Activated naive CD4-positive, alpha-beta T cell treated with anti-CD3 and anti-CD28 coated beads, Interleukin-2, amount 50 U/mL, for 24 hours (primary cell): ENCODE results near the gene UFD1.
A peak's percentile ranks its signal among the peaks of the same experiment; 100 is the strongest.
"Not testable (repeated sequence)": the region's sequence is repeated elsewhere in the genome, so short reads cannot be mapped to it uniquely, and the experiment has no call there.

Experiments
- H3K27ac Mint-ChIP-seq: one replicate; pipeline ENCODE4 v1.8.0; 2021; ENCODE audit warnings: mild to moderate bottlenecking, mixed read lengths
- H3K27me3 Mint-ChIP-seq: one replicate; pipeline ENCODE4 v1.8.0; 2021; ENCODE audit warnings: mixed read lengths
- H3K36me3 Mint-ChIP-seq: one replicate; pipeline ENCODE4 v1.8.0; 2021; ENCODE audit warnings: mixed read lengths
- H3K4me1 Mint-ChIP-seq: one replicate; pipeline ENCODE4 v1.8.0; 2021; ENCODE audit warnings: mixed read lengths
- H3K4me3 Mint-ChIP-seq: one replicate; pipeline ENCODE4 v1.8.0; 2021; ENCODE audit warnings: mild to moderate bottlenecking, mixed read lengths
- H3K9me3 Mint-ChIP-seq: one replicate; pipeline ENCODE4 v1.8.0; 2021; ENCODE audit warnings: mixed read lengths

The UFD1 gene

DNA sequence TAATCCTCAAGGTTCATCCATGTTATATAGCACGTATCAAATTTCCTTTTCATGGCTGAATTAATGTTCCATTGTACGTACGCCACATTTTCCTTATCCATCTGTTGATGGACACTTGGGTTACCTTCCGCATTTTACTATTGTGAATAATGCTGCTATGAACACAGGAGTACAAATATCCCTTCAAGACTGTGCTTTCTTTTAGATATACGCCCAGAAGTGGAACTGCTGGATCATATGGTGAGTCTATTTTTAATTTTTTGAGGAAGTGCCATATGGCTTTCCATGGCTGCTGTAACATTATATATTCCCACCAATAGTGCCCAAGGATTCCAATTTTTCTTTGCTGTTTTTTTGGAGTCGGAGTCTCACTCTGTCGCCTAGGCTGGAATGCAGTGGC lies 40.7 kb downstream of the UFD1 start:
- H3K27me3 Mint-ChIP-seq: no peaks in the 10 kb centered on the region
- H3K4me3 Mint-ChIP-seq: no peak overlapping the region
- H3K9me3 Mint-ChIP-seq: no peaks in the 10 kb centered on the region
- H3K36me3 Mint-ChIP-seq: peaks cover 3% of the 10 kb centered on the region
- H3K27ac Mint-ChIP-seq: peak overlapping the region; percentile 89
- H3K4me1 Mint-ChIP-seq: peaks cover 21% of the 10 kb centered on the region

GRCh38 chr22:19436444-19437161 lies 42.4 kb downstream of the UFD1 start:
- H3K9me3 Mint-ChIP-seq, H3K36me3 Mint-ChIP-seq, H3K4me3 Mint-ChIP-seq, H3K27me3 Mint-ChIP-seq, H3K27ac Mint-ChIP-seq: not testable (repeated sequence)
- peaks cover 18% of the 10 kb centered on the region for H3K4me1 Mint-ChIP-seq

- no peak overlapping the region for H3K4me3 Mint-ChIP-seq
- peaks cover 3% of the 10 kb centered on the region for H3K36me3 Mint-ChIP-seq
- no peak overlapping the region for H3K27ac Mint-ChIP-seq
Measured at GRCh38 chr22:19434829-19435580, 44.0 kb downstream of the UFD1 start.

GRCh38 chr22:19434401-19434800 lies 44.6 kb downstream of the UFD1 start:
- Mint-ChIP-seq H3K4me3 (peak overlapping the region; percentile 59), H3K9me3 (no peaks in the 10 kb centered on the region), H3K27ac (peak overlapping the region; percentile 76), H3K27me3 (no peaks in the 10 kb centered on the region), H3K36me3 (peaks cover 3% of the 10 kb centered on the region), H3K4me1 (peaks cover 31% of the 10 kb centered on the region)

More at GRCh38 chr22:19434829-19435580, 44.0 kb downstream of the UFD1 start:
- peaks cover 25% of the 10 kb centered on the region for H3K4me1 Mint-ChIP-seq
- H3K27me3 Mint-ChIP-seq: no peaks in the 10 kb centered on the region
- H3K9me3 Mint-ChIP-seq: no peaks in the 10 kb centered on the region

DNA sequence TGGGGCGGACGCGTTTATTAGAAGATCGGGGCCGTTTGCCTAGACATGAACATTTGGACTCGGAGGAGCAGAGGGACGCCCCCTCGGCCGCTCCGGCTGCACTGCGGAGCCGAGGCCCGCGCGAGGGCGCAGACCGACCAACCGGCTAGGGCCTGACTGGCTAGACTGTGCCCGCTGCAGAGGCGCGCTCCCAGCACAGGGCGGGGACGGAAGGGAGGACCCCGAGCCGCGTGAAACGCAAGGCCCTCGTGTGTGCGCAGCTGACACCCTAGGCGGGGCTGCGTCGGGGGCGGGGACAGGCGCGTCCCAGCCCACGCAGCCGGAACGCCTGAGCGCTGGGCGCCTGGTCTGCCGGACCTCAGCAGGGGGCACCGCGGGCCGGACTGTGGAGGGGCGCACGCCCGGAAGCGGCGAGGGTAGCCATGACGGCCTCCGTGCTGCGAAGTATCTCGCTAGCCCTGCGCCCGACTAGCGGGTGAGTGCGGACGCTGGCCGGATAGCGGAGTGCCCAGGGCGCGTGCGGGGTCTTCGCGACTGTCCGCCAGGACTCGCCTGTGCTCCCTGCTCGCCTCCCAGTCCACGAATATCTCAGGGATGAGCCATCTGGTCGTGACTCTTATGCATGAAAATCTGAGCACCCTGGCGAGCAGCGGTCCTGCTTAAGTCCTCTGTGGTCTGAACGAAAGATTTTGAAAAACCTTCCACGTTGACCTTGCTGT lies 46.7 kb downstream of the UFD1 start, which contains the start of gene MRPL40:
MRPL40 (plus strand) TSS at position 413 of the 719 bp plus-strand sequence; CDS start at position 423, 10 bp downstream.
- Mint-ChIP-seq H3K27ac (peak within 1 kb of the TSS; percentile 97), H3K4me1 (peaks cover 43% of the 10 kb centered on the region), H3K9me3 (no peaks in the 10 kb centered on the region), H3K36me3 (no peaks in the 10 kb centered on the region), H3K4me3 (peak within 1 kb of the TSS; percentile 91), H3K27me3 (no peaks in the 10 kb centered on the region)

DNA sequence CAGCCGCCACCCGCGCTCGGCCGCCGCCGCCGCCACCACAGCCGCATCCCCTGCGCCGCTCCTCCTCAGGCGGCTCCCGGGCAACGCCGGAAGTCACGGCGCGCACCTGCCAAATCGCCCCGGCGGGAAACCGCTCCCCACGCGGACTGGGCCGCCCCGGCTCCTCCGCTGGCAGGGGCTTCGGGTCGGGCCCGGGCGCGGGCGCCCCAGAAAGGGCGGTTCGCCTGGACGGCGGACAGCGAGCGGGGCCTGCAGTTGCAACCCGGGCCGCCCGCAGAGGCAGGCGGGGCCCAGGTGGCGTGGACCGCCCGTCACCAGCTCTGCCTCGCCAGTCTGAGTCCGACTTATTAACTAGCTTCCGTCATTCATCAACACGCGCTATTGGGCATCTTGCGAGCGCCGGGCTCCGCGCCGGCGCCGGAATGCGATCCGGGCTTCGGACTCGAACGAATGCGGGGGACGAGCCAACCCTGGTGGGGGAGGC lies 47.3 kb downstream of the UFD1 start, which contains the start of gene HIRA:
HIRA (minus strand) TSS at position 85 of the 484 bp plus-strand sequence. CDS start 257 bp downstream, outside the sequence.
- Mint-ChIP-seq H3K36me3 (peaks cover under 1% of the 10 kb centered on the region), H3K4me1 (peaks cover 49% of the 10 kb centered on the region), H3K27me3 (no peaks in the 10 kb centered on the region), H3K4me3 (peak within 1 kb of the TSS; percentile 91), H3K27ac (peak within 1 kb of the TSS; percentile 97), H3K9me3 (no peaks in the 10 kb centered on the region)

DNA sequence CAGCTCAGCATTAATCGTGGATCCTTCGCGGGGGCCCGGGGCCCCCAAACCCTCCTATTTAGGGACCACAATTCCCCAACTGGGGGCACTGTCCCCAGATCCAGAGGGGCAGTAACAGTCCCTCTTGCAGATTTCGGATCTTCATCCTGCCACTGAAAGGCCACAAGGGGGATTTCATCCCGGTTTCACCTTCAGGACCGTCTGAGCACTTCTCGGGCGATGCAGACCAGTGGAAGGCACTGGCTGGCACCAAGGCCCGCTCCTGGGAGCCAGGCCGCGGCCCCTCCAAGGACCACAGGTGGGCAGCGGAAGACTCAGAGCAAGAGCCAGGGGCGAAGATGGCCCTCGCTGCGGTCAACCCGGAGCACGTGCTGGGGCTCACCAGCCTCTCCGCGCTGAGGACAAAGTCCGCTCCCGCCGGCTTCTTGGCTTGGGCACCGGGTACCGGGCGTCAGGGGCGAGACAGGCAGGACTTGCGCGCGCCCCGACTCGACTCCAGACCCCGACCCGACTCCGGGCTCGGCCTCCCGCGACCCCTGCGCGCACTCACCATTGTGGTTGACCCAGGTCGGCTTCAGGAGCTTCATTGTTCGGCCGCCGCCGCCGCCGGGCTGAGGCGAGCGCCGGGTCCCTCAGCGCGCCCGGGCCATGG lies 48.0 kb downstream of the UFD1 start:
- Mint-ChIP-seq H3K4me1 (peaks cover 56% of the 10 kb centered on the region), H3K36me3 (peaks cover 5% of the 10 kb centered on the region), H3K27ac (peak overlapping the region; percentile 68), H3K27me3 (no peaks in the 10 kb centered on the region), H3K9me3 (no peaks in the 10 kb centered on the region), H3K4me3 (peak overlapping the region; percentile 91)

GRCh38 chr22:19429950-19430889 lies 48.8 kb downstream of the UFD1 start:
- Mint-ChIP-seq H3K27ac (peak overlapping the region; percentile 68), H3K36me3 (peaks cover 5% of the 10 kb centered on the region), H3K4me1 (peaks cover 59% of the 10 kb centered on the region), H3K4me3 (peak overlapping the region; percentile 91), H3K9me3 (no peaks in the 10 kb centered on the region), H3K27me3 (no peaks in the 10 kb centered on the region)

- H3K27me3 Mint-ChIP-seq: no peaks in the 10 kb centered on the region
- peak overlapping the region; percentile 13 for H3K27ac Mint-ChIP-seq
- H3K36me3 Mint-ChIP-seq: peaks cover 10% of the 10 kb centered on the region
- H3K9me3 Mint-ChIP-seq: no peaks in the 10 kb centered on the region
- peaks cover 86% of the 10 kb centered on the region for H3K4me1 Mint-ChIP-seq
- H3K4me3 Mint-ChIP-seq: no peak overlapping the region
Measured at GRCh38 chr22:19424186-19424500, 54.9 kb downstream of the UFD1 start.

- Mint-ChIP-seq H3K27me3 (no peaks in the 10 kb centered on the region), H3K9me3 (no peaks in the 10 kb centered on the region), H3K36me3 (peaks cover 10% of the 10 kb centered on the region), H3K27ac (peak overlapping the region; percentile 86), H3K4me1 (peaks cover 82% of the 10 kb centered on the region), H3K4me3 (peak overlapping the region; percentile 31)
Measured at GRCh38 chr22:19422440-19423301, 56.3 kb downstream of the UFD1 start.

DNA sequence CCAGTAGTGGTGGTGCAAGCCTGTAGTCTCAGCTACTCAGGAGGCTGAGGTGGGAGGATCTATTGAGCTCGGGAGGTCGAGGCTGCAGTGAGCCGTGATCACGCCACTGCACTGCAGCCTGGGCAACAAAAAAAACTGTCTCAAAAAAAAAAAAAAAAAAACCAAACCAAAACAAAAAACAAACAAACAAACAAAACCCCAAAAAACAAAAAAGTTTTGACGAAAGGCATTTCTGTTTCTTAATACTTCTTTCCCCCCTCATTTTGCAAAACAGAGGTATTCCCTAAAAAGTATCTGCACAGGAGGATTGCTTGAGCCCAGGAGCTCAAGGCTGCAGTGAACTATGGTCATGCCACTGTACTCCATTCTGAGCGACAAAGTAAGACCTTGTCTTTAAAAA lies 58.7 kb downstream of the UFD1 start:
- Mint-ChIP-seq H3K27ac (peak overlapping the region; percentile 90), H3K4me1 (peaks cover 76% of the 10 kb centered on the region), H3K4me3 (peak overlapping the region; percentile 53), H3K27me3 (no peaks in the 10 kb centered on the region), H3K9me3 (no peaks in the 10 kb centered on the region), H3K36me3 (peaks cover 10% of the 10 kb centered on the region)

DNA sequence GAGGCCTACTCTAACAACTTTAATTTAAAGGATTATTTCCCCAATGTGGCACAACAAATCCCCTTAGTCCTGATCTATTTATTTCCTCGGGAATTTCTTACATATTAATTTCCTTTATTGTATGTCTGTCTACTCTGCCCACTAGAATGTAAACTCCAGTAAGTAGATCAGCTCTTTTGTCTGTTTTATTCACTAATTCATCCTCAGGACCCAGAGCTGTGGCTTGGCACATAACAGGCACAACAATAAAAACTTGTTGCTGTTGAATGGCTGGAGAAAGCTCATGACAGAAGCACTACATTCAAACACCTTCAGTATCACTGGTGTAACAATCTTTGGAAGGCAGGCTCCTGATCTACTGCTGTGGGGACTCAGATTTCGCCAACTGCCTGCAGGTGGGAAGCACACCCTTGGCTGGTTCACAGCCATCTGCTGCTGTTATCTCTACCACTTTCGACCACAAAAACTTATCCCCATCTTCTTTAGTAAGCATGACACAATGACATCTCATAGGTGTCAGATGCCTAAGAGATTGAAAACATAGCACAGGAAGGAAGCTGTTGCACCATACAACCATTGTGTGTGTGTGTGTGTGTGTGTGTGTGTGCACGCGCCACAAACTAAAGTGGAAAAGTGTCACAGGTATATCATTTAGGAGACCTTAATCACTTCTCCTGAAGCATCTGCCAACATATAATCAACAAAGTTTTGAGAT lies 59.4 kb downstream of the UFD1 start:
- Mint-ChIP-seq H3K27ac (peak overlapping the region; percentile 90), H3K9me3 (no peaks in the 10 kb centered on the region), H3K27me3 (no peaks in the 10 kb centered on the region), H3K36me3 (peaks cover 10% of the 10 kb centered on the region), H3K4me1 (peaks cover 70% of the 10 kb centered on the region), H3K4me3 (peak overlapping the region; percentile 53)

DNA sequence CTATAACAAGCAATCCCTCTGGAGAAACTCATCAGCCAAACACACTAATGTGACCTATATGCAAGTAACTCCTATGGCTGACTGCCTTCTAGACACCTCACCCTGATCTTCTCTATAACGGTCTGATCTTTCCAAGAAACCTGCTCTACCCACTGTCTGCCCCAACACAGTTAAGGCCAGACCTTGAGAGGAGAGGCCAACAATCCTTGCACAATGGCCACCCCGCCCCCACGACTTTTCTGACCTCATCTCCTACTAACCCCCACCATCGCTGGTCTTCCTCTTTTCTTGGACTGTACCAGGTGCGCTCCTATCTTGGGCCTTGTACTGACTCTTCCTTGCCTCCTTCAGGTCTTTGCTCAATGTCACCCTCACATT lies 59.9 kb downstream of the UFD1 start:
- H3K4me1 Mint-ChIP-seq: peaks cover 67% of the 10 kb centered on the region
- H3K4me3 Mint-ChIP-seq: peak overlapping the region; percentile 53

More for the DNA sequence above, 59.9 kb downstream of the UFD1 start:
- H3K27me3 Mint-ChIP-seq: no peaks in the 10 kb centered on the region
- peak overlapping the region; percentile 90 for H3K27ac Mint-ChIP-seq
- H3K9me3 Mint-ChIP-seq: no peaks in the 10 kb centered on the region
- H3K36me3 Mint-ChIP-seq: peaks cover 12% of the 10 kb centered on the region
